ENCODE measurements around the gene SLC35F1.
A peak's percentile ranks its signal among the peaks of the same experiment; 100 is the strongest.

The SLC35F1 gene

DNA sequence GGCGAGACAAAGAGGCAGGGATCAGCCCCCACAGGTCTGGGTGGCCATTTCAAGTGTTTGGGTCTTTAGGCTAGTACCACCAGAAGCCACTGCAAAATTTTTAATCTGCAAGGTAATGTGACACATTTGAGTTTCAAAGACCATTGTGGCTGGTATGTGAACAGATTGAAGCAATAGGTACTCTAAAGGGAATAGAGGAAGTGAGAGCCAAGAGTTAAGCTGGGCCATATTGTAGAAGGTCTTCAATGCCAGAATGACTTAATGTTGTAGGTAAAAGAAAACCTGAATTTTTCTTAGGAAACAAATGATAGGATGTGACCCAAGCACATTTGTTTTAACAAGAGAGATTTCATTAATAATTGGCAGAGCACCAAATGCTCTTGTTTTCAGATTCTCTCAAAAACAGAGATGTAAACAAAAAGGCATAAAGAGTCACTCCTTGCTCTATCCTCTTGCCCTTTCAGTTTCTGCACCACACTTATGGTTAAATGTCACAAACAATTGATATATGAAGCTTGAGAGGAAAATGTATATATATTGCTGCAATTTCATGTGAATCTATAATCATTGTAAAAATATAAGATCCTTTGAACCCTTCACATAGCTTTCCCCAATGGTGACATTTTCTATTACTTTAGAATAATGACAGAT, 333.9 kb downstream of the SLC35F1 start:
- no peaks in the 10 kb centered on the region for H3K4me1 Mint-ChIP-seq
- no peak overlapping the region for H3K27ac Mint-ChIP-seq
- CTCF ChIA-PET, result interaction anchor here (1.1 kb wide), 1 partner anchor 26 kb away, joined by 3 read pairs; no protein-coding TSS in a partner anchor
- no peaks in the 10 kb centered on the region for H3K9me3 Mint-ChIP-seq
- H3K27me3 Mint-ChIP-seq, result peaks cover 13% of the 10 kb centered on the region
- no peaks in the 10 kb centered on the region for H3K36me3 Mint-ChIP-seq
- no peak overlapping the region for H3K4me3 Mint-ChIP-seq
- no peak for DNase-seq

DNA sequence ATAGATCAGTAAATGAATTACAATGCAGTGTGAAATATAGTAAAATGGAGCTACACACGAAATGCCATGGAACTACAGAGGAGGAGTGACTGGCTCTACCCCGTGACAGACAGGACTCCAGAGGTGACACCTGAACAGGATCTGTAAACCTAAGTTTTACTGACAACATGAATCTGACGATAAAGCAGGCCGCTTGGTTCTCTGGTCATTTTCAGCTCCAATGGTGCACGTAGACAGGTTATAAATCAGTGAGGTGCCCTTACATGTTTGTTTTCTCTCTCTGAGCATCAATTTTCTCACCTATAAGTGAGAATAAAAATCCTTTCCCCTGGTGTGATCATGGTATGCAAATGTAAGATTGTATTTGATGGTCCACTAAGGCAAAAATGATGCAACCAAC, 339.3 kb downstream of the SLC35F1 start:
- no peak overlapping the region for H3K27ac Mint-ChIP-seq
- no peak overlapping the region for H3K4me3 Mint-ChIP-seq
- no peak for DNase-seq
- H3K27me3 Mint-ChIP-seq, result peaks cover 9% of the 10 kb centered on the region
- CTCF ChIA-PET, result no interaction called here
- no peaks in the 10 kb centered on the region for H3K36me3 Mint-ChIP-seq
- H3K4me1 Mint-ChIP-seq, result no peaks in the 10 kb centered on the region
- H3K9me3 Mint-ChIP-seq, result no peaks in the 10 kb centered on the region

DNA sequence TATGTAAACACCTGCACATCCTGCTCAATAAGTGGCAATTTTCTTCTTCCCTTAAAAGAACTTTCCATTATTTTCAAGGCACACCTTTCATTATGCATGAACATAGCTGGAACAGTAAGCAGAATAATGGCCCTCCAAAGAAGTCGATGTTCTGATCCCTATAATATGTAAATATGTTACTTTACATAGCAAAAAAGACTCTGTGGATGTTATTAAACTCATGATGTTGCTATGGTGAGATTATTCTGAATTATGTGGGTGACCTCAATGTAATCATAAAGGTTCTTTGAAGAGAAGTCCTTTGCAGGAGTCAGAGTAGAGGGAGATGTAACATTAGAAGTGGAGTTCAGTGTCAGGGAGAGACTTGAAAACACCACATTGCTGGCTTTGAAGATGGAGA, 341.1 kb downstream of the SLC35F1 start:
- Mint-ChIP-seq H3K36me3 (no peaks in the 10 kb centered on the region), H3K27ac (no peak overlapping the region), H3K9me3 (no peaks in the 10 kb centered on the region), H3K27me3 (peaks cover 9% of the 10 kb centered on the region), H3K4me3 (no peak overlapping the region), H3K4me1 (no peaks in the 10 kb centered on the region)
- CTCF ChIA-PET, result no interaction called here
- no peak for DNase-seq

DNA sequence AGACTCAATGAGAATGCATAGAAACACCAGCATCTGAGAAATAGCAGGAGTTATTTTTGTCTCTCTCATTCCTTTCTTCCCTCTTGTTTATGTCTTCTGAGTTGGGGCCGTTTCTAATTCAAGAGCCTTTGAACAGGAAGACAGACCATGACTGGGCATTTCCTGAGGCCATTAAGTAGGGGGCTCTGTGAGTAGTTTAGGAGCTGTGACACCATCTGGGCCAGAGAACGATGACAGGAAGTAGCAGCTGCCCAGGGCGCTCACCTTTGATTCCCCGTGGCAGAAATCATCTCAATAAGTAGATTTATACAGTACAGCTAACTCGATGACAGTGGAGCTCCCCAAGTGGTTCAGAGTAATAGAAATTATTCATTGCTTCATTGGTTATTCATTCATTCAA, 342.6 kb downstream of the SLC35F1 start:
- no peaks in the 10 kb centered on the region for H3K4me1 Mint-ChIP-seq
- H3K36me3 Mint-ChIP-seq, result no peaks in the 10 kb centered on the region
- H3K4me3 Mint-ChIP-seq, result no peak overlapping the region
- CTCF ChIA-PET, result no interaction called here
- DNase-seq, result no peak
- H3K27me3 Mint-ChIP-seq, result peaks cover 9% of the 10 kb centered on the region
- no peak overlapping the region for H3K27ac Mint-ChIP-seq
- no peaks in the 10 kb centered on the region for H3K9me3 Mint-ChIP-seq

DNA sequence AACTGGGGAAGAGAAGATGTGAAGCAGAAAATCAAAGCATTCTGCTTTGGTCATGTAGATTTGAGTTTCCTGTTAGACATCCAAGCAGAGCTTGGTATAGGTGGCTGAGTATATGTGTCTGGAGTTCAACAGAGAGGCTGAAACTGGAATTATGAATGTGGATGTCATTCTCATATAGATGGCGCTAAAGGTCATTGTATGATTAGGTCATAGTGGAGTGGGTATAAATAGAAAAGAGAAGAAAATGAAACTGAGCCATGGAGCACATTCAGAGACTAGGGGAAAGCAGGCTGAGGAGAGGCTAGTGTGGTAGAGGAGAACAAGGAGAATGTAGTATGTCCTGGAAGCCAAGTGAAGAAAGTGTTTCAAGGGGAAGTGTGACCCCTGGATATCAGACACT, 345.4 kb downstream of the SLC35F1 start:
- Mint-ChIP-seq H3K4me3 (no peak overlapping the region), H3K4me1 (no peaks in the 10 kb centered on the region), H3K27me3 (no peaks in the 10 kb centered on the region), H3K9me3 (no peaks in the 10 kb centered on the region), H3K36me3 (no peaks in the 10 kb centered on the region), H3K27ac (no peak overlapping the region)
- CTCF ChIA-PET, result interaction anchor here (0.6 kb wide), 1 partner anchor 30 kb away, joined by 3 read pairs; no protein-coding TSS in a partner anchor
- DNase-seq, result no peak

DNA sequence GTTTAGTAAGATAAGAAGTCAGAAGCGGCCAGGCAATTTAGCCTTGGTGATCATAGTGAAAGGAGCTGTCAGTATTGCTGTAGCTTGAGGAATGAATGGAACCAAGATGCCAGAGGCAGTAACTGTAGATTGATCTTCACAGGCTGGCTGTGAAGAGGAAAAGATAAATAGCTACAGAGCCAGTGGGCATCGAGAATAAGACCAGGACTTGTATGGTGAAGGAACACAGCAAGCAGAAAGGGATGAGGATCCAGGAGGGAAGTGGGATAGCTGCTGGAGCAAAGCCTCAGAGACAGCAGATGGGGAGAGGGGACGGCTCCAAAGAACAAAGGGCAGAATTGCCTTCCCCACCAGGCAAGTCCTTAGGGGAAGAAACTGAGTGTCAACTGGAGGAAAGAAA, 346.7 kb downstream of the SLC35F1 start:
- Mint-ChIP-seq H3K4me1 (no peaks in the 10 kb centered on the region), H3K9me3 (no peaks in the 10 kb centered on the region), H3K36me3 (no peaks in the 10 kb centered on the region), H3K4me3 (no peak overlapping the region), H3K27ac (no peak overlapping the region), H3K27me3 (no peaks in the 10 kb centered on the region)
- DNase-seq, result no peak
- CTCF ChIA-PET, result no interaction called here

DNA sequence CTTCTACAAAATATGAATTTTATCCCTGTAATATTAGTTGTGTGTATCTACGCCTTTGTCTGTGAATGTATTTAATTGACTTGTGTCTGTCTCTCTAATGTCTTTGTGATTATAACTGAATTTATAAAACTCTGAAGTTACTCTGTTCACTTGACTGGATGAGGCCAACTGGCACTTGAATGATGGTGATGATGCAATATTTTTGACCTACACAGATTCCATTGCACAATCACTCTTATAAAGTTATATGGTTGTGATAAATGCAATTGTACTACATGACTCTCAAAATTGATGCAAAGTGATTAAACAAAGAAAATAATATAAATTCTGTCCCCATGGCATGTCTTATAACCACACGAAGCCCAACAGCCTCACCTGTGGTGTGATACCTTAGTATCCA, 353.8 kb downstream of the SLC35F1 start:
- Mint-ChIP-seq H3K9me3 (peaks cover 5% of the 10 kb centered on the region), H3K4me1 (no peaks in the 10 kb centered on the region), H3K27ac (no peak overlapping the region), H3K36me3 (no peaks in the 10 kb centered on the region), H3K4me3 (no peak overlapping the region), H3K27me3 (peaks cover 4% of the 10 kb centered on the region)
- DNase-seq, result no peak
- CTCF ChIA-PET, result no interaction called here

DNA sequence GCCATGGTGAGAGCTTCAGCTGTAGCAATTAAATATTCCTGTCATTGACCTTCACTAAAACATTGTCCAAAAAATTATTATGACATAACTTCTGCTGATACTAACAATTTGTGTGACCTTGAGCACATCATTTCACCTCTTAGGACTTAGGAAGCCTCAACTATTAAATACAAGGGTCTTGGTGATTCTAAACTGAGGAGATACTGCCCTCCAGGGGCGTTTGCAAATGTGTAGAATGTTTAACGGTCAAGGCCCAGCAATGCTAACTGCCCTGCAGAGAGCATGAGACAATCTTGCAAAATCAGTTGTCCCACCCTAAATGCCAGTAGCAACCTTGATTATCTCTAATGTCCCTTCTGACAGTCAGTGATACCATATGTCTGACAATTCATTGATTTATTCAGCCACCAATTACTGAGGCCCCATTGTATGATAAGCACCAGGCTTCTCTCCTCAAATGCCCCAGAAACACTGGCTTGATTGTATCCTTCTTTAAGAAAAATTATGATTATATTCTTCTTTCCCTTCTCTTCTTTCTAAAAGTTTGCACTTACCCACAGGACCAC, 356.9 kb downstream of the SLC35F1 start:
- CTCF ChIA-PET, result no interaction called here

DNA sequence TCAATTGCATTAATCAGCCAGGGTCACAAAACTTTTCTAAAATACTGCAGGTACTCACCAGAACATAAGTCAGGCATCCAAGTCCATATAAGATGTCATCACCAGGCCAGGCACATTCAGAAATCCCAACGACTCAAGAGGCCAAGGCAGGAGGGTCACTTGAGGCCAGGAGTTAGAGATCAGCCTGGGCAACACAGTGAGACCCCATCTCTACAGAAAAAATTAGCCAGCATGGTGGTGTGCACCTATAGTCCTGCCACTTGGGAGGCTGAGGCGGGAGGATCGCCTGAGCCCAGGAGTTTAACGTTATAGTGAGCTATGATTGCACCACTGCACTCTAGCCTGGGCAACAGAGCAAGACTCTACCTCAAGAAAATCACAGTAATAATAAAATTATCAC, 362.6 kb downstream of the SLC35F1 start:
- no peak overlapping the region for H3K4me3 Mint-ChIP-seq
- H3K9me3 Mint-ChIP-seq, result peaks cover 5% of the 10 kb centered on the region
- no peaks in the 10 kb centered on the region for H3K4me1 Mint-ChIP-seq
- H3K27ac Mint-ChIP-seq, result no peak overlapping the region
- H3K27me3 Mint-ChIP-seq, result peaks cover 7% of the 10 kb centered on the region
- DNase-seq, result no peak
- CTCF ChIA-PET, result interaction anchor here (1.3 kb wide), 1 partner anchor 54 kb away, joined by 3 read pairs; no protein-coding TSS in a partner anchor
- H3K36me3 Mint-ChIP-seq, result no peaks in the 10 kb centered on the region

More for the DNA sequence above, 356.9 kb downstream of the SLC35F1 start:
- H3K4me1 Mint-ChIP-seq, result no peaks in the 10 kb centered on the region
- no peak overlapping the region for H3K4me3 Mint-ChIP-seq
- peaks cover 4% of the 10 kb centered on the region for H3K27me3 Mint-ChIP-seq
- no peaks in the 10 kb centered on the region for H3K36me3 Mint-ChIP-seq
- H3K27ac Mint-ChIP-seq, result no peak overlapping the region
- no peak for DNase-seq
- H3K9me3 Mint-ChIP-seq, result peaks cover 5% of the 10 kb centered on the region

DNA sequence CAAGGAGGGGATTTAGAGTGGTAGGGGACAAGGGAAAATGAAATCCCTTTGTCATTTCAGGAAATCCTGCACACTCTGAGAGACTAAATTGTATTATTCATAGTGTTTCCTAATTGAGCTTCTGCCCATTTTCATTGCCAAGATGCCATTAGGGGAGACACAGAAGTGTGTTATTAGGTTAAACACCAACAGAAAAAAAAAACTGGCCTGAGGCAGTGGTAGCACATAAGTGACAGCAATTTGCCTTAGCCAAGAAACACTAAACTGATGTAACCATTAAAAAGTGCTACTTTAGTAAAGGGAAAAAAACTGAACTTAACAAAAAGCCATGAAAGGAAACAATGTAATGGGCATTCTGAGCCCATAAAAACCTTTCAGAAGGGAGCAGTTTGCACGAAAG, 370.6 kb downstream of the SLC35F1 start:
- H3K4me3 Mint-ChIP-seq, result no peak overlapping the region
- H3K36me3 Mint-ChIP-seq, result no peaks in the 10 kb centered on the region
- no peaks in the 10 kb centered on the region for H3K4me1 Mint-ChIP-seq
- peaks cover 23% of the 10 kb centered on the region for H3K27me3 Mint-ChIP-seq
- H3K9me3 Mint-ChIP-seq, result no peaks in the 10 kb centered on the region
- CTCF ChIA-PET, result no interaction called here
- DNase-seq, result no peak
- no peak overlapping the region for H3K27ac Mint-ChIP-seq

DNA sequence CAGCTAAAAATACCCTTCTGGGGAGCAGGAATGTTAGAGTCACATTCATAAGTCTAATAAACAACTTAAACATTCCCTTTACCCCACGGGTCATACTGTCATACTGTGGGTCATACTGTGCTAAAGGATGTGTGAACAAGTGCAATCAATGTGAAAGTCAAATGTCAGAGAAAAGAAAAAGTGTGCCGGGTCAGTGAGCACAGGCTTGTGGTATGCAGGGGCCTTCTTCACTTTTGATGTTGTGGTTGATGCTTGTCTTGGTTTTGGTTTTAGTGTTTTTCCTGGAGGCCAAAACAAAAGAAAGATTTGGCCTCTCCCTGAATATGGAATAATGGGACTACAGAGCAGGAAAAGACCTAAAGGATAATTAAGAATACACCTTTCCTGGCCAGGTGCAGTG, 373.1 kb downstream of the SLC35F1 start:
- no peak overlapping the region for H3K27ac Mint-ChIP-seq
- H3K4me1 Mint-ChIP-seq, result peaks cover 2% of the 10 kb centered on the region
- H3K27me3 Mint-ChIP-seq, result peaks cover 17% of the 10 kb centered on the region
- DNase-seq, result no peak
- CTCF ChIA-PET, result no interaction called here
- H3K9me3 Mint-ChIP-seq, result no peaks in the 10 kb centered on the region
- no peaks in the 10 kb centered on the region for H3K36me3 Mint-ChIP-seq
- H3K4me3 Mint-ChIP-seq, result no peak overlapping the region

DNA sequence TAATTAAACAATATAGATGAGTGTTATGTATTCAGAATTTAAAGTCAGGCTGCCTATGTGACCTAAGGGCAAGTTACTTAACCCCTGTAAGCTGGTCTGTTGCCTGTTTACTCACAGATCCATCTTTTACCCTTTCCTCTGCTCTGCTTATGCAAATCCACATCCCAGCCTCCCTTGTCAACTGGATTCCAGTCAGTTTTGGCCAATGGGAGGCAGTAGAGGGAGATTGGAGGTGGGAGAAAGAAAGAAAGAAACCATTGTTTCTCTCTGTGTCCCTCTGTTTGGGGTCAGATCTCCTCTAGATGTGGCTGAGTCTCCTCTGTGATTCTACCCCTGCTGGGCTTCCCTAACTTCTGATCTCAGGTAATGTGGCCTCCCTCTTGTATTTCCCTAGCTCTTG, 374.2 kb downstream of the SLC35F1 start:
- no peak overlapping the region for H3K27ac Mint-ChIP-seq
- H3K9me3 Mint-ChIP-seq, result no peaks in the 10 kb centered on the region
- DNase-seq, result no peak
- H3K27me3 Mint-ChIP-seq, result peaks cover 14% of the 10 kb centered on the region
- no peaks in the 10 kb centered on the region for H3K36me3 Mint-ChIP-seq
- CTCF ChIA-PET, result interaction anchor here (0.7 kb wide), 1 partner anchor 14 kb away, joined by 3 read pairs; no protein-coding TSS in a partner anchor
- peaks cover 2% of the 10 kb centered on the region for H3K4me1 Mint-ChIP-seq
- H3K4me3 Mint-ChIP-seq, result no peak overlapping the region

DNA sequence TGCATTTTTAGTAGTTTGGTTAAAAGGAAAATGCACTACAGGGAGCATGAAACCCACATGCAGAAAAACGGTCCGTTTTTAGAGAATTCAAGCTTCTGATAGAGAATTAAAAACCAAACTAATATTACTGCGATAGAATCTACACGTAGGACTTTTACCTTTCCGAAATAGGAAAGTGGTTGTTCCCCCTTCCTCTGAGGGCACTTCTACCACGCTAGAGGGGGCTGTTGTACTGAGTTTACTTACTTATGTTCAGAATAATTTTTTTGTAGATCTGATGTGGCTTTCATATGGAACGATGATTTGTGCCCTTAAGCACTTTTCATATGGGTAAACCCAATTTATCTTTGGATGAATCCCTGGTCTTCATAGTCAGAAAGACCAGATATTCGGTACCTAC, 376.7 kb downstream of the SLC35F1 start:
- H3K36me3 Mint-ChIP-seq, result no peaks in the 10 kb centered on the region
- peaks cover 6% of the 10 kb centered on the region for H3K27me3 Mint-ChIP-seq
- CTCF ChIA-PET, result interaction anchor here (0.6 to 2.4 kb wide), 11 partner anchors 9 to 827 kb away, joined by 3 to 14 read pairs (median 3); no protein-coding TSS in a partner anchor
- no peak overlapping the region for H3K4me3 Mint-ChIP-seq
- peak; percentile 64 for DNase-seq
- H3K27ac Mint-ChIP-seq, result no peak overlapping the region
- no peaks in the 10 kb centered on the region for H3K9me3 Mint-ChIP-seq
- peaks cover 2% of the 10 kb centered on the region for H3K4me1 Mint-ChIP-seq

DNA sequence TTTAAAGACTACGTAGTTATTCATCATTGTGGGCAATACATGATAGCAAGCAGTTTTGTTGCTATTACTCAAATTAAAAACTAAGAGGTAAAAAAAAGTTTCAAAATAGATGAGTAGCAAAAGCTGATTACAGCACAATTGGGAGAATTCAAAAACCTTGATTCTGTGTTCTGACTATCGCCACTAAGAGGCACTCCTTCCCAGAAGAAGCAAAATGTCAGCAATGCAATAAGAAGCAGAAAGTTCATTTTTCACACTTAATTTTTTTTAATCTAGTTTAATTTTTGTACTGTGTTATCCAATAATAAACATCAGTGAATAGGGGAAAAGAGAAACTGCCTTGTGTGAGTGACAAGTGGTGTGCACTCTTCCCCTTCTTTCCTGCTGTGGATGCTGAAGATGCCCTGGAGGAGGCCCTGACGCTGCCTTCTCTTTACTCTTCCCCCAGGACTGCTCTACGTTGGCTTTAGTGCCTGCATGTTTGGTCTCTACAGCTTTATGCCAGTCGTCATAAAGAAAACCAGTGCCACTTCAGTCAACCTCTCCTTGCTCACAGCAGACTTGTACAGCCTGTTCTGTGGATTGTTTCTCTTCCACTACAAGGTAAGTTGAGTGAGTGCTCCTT, 377.8 kb downstream of the SLC35F1 start:
- Mint-ChIP-seq H3K4me3 (no peak overlapping the region), H3K9me3 (no peaks in the 10 kb centered on the region), H3K27me3 (peaks cover 6% of the 10 kb centered on the region), H3K36me3 (no peaks in the 10 kb centered on the region), H3K4me1 (peaks cover 2% of the 10 kb centered on the region), H3K27ac (no peak overlapping the region)
- CTCF ChIA-PET, result interaction anchor here (0.8 to 2.9 kb wide), 11 partner anchors 173 to 825 kb away, joined by 3 to 14 read pairs (median 3); no protein-coding TSS in a partner anchor
- no peak for DNase-seq

DNA sequence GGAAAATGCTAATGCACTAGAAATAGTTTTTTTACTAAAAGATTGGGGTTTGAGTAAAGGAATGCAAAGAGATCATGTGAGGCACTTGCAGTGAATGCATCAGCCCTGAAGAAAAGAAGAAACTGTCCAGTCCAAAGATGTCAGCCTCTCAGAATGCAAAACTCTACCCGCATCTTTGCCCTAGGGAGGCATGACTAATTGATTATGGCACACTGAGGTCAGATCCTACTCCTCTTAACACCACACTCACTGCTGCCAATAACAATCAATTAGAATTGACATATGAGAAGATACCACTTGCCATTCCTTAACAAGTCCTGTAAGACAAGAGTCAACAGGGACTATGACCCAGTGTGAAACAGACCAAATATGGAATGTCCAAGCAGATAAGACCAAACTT, 378.7 kb downstream of the SLC35F1 start:
- Mint-ChIP-seq H3K9me3 (no peaks in the 10 kb centered on the region), H3K4me3 (no peak overlapping the region), H3K27ac (no peak overlapping the region), H3K4me1 (peaks cover 2% of the 10 kb centered on the region), H3K27me3 (peaks cover 6% of the 10 kb centered on the region), H3K36me3 (no peaks in the 10 kb centered on the region)
- CTCF ChIA-PET, result interaction anchor here (1.3 to 2.9 kb wide), 4 partner anchors 228 to 333 kb away, joined by 3 to 9 read pairs (median 6); no protein-coding TSS in a partner anchor
- DNase-seq, result no peak

Measured in activated naive CD4-positive, alpha-beta T cell treated with anti-CD3 and anti-CD28 coated beads, Interleukin-2, amount 10 ng/mL, durations not matched to agents 7 days and 5 days (primary cell).